GM21529 (cell line): ENCODE measurements around the gene ARHGEF7.
A peak's percentile ranks its signal among the peaks of the same experiment; 100 is the strongest.

Experiments
- ATAC-seq: cut with Tn5 transposase; IDR thresholded peaks from one replicate; pipeline ENCODE4 v1.9.1; 2021; ENCODE audit not compliant: unreplicated experiment

Gene ARHGEF7

GRCh38 chr13:111111376-111111937 lies 3.7 kb upstream of the ARHGEF7 start:
- ATAC-seq = no peak

GRCh38 chr13:111112196-111112595 lies 2.9 kb upstream of the ARHGEF7 start:
- ATAC-seq = no peak

- peak; percentile 51 for ATAC-seq
Observed at GRCh38 chr13:111114362-111115060, 599 bp upstream of the ARHGEF7 start.

- no peak for ATAC-seq
Observed at GRCh38 chr13:111115965-111116521, 933 bp downstream of the ARHGEF7 start.

- ATAC-seq = no peak
Observed at GRCh38 chr13:111116856-111117255, 1.7 kb downstream of the ARHGEF7 start.

DNA sequence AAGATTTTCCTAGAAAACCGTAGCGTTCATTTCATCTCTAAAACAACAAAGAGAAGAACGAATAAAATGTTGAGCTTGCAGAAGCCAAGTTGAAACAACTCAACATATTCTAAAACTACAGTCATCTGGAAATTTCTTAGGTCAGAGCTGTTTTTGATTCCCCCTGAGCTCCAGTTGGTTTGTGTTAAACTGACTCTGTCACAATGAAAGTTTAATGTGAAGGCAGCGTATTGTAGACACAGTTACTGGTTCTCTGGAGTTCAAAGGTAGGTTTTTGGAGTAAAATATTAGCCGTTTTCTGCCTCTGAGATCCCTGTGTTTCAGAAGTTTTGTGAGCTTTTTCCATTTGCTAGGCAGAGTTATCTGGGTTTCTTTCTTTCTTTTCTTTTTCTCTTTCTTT lies 2.2 kb downstream of the ARHGEF7 start:
- ATAC-seq = no peak

DNA sequence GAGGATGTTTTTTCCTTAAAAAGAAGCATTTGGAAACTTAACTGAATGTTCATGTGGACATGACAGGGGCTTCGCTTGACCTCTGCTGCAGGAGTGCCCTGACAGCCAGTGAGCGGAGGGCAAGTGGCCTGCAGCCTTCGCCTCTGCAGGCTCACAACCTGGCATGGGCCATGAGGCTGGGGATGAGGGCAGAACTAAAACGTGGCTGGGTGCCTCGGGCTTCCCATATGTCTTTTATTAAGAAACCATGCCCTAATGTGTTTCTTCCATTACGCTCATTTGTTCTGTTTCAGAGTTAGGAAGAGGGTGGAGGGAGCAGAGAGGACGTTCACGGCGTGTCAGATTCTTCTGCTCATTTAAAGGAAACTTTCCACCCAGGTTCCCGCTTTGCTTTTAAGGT lies 2.9 kb downstream of the ARHGEF7 start:
- ATAC-seq = no peak

DNA sequence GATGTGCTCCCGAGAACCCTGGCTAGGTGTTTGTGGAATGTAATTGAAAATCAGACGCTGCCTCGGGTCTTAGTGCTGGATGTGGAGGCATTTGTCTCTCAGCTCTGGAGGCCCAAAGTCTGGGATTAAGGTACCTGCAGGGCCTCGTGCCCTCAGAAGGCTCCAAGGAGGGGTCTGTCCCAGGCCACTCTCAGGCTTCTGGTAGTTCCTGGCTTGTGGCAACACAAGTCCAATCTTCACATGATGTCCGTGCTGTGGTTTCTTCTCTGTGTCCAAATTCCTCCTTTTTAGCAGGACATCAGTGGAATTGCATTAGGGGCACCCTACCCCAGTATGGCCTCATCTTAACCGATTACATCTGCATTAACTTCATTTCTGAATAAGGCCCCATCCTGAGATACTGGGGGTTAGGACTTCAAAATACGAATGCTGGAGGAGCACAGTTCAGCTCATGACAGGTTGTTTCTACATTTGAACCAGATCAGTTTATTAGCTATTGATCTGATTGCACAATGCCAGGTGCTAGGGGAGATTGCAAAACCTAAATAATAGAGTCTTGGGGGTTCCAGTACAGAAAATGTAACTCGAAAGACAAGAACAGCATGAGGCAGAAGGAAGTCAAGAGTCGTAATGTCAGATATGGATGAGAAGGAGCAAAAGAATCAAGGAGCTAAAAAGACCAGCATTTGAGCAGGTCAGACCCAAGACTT lies 3.9 kb downstream of the ARHGEF7 start:
- no peak for ATAC-seq

GRCh38 chr13:111119966-111120365 lies 4.9 kb downstream of the ARHGEF7 start:
- no peak for ATAC-seq

GRCh38 chr13:111120422-111120821 lies 5.3 kb downstream of the ARHGEF7 start:
- no peak for ATAC-seq

- no peak for ATAC-seq
Observed at GRCh38 chr13:111120913-111121312, 5.8 kb downstream of the ARHGEF7 start.

- ATAC-seq = no peak
Observed at GRCh38 chr13:111121506-111121905, 6.4 kb downstream of the ARHGEF7 start.

DNA sequence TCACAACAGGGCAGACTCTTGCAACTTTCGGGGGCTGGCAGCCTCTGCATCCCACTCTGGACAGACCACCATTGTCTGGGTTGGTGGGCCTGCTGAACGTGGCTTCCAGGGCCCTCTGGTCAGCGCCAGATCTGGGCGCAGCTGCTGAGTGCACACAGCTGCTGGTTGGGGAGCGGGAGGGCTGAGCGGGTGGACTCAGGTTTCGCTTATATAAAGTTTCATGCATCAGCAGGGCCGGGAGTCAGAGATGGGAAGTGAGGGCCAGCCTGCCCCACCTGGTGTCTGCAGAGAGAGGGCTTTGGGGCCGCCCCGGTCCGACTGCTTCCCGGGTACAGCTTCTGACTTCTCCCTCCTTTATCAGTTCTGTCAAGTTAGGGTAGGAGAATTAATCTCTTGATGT lies 6.9 kb downstream of the ARHGEF7 start:
- no peak for ATAC-seq

- no peak for ATAC-seq
Observed at GRCh38 chr13:111122631-111123030, 7.5 kb downstream of the ARHGEF7 start.

DNA sequence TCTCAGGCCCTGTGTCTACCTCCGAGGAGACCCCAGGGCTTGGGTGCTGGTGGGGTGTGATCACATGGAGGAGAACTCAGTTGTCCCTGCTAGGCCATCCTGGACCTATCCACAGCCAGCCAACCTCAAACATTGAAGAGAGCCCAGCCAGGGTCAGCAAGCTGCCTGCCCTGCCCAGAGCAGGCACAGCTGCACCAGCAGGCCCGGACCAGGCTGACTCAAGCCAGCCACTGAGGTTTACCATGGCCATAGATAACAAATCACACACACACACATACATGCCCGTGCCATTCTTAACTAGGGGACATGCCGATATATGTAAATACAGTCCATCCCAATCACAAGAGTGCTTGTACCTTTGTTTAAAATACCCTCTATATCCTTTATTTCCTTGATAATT lies 8.1 kb downstream of the ARHGEF7 start:
- no peak for ATAC-seq

DNA sequence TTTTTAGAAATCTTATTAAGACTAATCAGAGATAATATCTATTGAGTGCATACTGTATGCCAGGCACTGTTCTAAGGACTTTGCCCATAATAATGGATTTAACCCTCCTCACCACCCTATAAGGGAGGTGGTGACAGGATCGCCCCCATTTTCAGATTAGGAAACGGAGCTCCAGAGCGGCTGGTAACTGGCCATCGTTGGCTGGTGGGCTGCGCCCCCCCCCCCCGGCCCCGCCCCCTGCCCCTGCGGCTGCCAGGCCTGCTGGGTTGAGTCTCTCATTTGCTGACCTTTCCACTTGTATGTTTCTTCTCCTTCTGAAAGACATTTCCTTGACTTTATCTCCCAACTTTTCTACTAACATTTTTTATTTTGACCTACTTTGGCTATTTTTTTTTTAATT lies 8.5 kb downstream of the ARHGEF7 start:
- no peak for ATAC-seq

DNA sequence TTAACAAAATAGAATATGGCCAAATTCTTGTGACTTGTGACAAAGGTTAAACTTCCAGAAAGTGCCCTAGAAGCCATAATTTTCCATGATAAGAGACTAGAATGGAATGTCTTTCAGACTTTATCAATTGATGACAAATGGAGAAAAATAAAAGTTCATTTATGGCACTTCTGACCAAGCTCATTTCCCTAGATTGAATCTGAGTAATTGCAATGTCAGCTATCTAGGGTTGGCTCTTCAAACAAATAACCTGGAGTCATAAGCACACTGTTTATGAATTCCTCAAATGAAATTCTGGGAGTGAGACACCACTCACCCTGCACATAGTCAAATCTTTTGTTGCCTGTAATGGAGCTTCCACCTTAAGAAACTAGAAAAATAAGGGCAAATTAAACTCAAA lies 11.4 kb downstream of the ARHGEF7 start:
- ATAC-seq = no peak

GRCh38 chr13:111129465-111130115 lies 14.5 kb downstream of the ARHGEF7 start:
- ATAC-seq = peak; percentile 100

DNA sequence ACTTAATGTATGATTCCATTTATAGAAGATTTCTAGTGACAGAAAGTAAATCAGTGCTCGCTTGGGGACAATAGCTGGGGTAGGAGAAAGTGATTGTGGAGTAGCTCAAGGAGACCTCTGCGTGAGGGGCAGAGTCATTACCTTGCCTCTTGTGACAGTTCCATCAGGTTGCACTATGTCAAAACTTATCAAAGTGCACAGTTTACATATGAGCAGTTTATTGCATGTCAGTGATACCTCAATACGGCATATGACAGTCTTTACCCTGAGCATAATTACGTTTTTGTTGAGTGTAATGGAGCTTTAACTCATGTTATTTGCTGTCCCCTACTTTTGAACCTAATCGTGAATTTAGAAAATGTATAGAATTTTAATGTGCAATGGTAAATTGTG lies 15.0 kb downstream of the ARHGEF7 start:
- no peak for ATAC-seq

DNA sequence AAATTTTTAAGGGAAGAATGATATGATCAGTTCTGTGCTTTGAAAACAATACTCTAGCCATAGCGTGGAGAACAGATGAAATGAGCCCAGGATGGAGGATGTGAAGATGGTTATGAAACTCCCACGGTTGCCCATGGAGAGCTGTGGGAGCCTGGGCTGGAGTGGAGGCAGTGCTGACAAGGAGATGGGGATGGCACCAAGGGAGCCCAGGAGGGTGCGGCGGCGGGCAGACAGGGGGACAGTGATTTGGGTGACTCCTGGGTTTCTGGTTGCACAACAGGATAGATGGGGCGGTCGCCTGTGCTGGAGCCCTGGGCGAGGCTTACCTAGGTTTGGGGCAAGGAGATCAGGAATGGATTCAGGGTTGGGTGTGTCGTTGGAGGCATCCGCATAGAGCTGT lies 15.9 kb downstream of the ARHGEF7 start:
- ATAC-seq = no peak

- ATAC-seq = no peak
Observed at GRCh38 chr13:111131611-111132010, 16.5 kb downstream of the ARHGEF7 start.

- ATAC-seq = no peak
Observed at GRCh38 chr13:111132948-111133347, 17.8 kb downstream of the ARHGEF7 start.
